T-helper 1 cell treated with Interleukin-12 subunit alpha and Interleukin-12 subunit beta and Interleukin-4 antibody, amounts not matched to agents 30 ng/mL and 1 ng/mL, for 36 hours (primary cell): ENCODE results near the gene PRKAR1B. TPM values are rescaled to one million over a fixed set of nuclear protein-coding genes. Genes with fewer than 3 reads are reported as not detected.

ENCODE experiments used
- intact Hi-C: fragments of 100-400 bp; cut with micrococcal nuclease; formaldehyde crosslinking; loops from one replicate; pipeline ENCODE4 v1.15.1; 2024
- total RNA-seq: library from RNA; stranded (reverse); gene quantifications from 2 replicates; pipeline ENCODE4 v1.2.3, GENCODE V29; 2022

PRKAR1B gene
- total RNA-seq, 1 donor from 2014 or later, result 25.2 TPM

DNA sequence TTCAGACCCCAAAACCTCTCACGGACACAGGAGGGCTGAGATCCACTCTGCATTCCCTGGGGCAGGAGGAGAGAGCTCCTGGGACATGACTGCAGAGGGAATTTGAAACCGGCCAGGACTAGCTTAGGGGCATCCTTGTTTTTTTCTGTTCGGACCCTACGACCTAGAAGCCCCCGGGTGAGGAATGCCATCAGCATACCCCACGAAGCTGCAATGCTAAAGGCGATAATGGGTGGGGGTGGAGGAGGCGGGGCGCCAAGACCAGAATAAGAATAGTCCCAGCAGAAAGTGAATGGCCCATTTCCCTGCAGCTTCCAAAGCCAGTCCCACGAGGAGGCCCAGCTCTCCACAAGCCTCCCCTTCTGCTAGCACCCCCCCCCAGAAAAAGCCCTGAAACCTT lies 211.5 kb downstream of the PRKAR1B start:
- intact Hi-C loops, result loop anchor here (2.0 to 5.0 kb wide), 3 partner anchors 67 to 357 kb away; no protein-coding TSS in a partner anchor

GRCh38 chr7:514651-515598 lies 212.2 kb downstream of the PRKAR1B start:
- intact Hi-C loops, result loop anchor here (5.0 kb wide), 2 partner anchors 67 to 357 kb away; no protein-coding TSS in a partner anchor

- intact Hi-C loops, result no loop called here
Observed at GRCh38 chr7:514242-514641, 212.8 kb downstream of the PRKAR1B start.

DNA sequence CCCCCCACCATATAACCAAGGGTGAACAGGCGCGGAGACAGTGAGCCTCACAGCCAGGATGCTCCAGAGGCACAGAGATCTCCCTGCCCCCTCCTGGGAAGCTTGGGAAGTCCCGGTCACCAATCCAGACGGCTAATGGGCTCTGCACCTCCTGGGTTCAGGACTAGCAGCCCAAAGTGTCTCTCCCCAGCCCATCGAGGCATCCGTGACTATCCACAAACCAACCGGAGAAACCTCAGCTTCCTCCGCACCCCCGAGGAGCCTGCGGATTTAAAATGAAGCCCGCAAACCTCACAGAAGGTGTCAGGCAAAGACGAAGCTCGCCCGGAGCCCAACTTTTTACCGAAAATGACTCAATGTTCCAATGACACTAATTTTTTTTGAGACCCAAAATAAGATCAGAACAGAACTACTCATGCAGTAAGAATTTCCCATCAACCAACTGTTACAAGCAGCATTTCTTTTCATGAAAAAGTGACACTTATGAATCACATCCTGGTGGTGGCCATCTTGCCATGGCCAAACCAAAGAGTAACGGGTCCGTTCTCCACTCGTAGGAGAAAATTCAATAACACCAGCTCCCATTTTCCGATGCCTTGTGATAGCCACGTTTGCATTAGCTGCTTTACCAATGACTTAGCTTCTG lies 213.4 kb downstream of the PRKAR1B start:
- intact Hi-C loops, result no loop called here

- intact Hi-C loops, result no loop called here
Observed at GRCh38 chr7:512541-513311, 214.4 kb downstream of the PRKAR1B start.

DNA sequence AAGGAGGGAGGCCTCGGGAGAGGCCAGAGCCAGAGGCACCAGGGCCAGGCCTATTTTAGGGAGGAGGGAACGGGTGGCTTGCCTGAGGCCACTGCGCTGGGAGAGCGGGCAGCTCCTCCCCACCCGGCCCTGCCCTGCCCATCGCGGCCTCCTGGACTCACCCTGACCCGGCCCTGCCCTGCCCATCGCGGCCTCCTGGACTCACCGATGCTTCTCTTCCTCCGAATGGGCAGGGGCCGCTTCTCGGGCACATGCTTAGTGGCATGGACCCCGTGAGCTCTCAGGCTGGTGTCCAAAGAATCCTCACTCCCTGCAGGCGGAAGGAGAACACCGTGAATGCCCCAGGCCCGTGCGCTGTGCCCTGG lies 215.0 kb downstream of the PRKAR1B start:
- intact Hi-C loops, result no loop called here

DNA sequence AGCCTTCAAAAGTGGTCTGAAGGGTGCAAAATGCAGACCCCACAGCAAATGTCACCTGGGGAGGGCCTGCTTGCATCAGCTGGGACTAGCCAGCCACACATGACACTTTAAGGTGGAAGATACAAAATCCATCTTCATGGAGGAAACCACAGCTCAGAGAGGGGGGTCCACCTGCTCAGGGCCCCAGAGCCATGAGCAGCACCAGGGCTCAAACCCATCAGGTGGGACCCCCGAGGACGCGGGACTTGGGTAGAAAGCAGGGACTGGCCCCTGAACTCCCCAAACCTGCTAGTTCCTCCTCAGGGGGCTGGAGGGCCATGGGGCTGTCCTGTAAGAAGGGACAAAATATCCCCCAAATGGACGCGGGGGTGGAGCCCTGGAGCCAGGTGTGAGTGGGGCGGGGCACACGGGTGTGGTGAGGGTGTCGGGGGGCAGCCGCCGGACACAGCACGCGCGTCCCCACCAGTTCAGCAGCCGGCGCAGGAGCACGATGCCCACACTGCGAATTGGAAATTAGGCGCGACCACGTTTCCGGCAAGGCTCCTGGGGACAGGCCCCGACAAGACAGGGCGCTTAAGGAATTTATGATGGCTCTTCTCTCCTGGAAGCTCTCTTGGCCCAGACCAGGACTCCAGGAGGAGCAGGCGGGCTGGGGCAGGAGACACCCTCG lies 215.5 kb downstream of the PRKAR1B start:
- intact Hi-C loops, result no loop called here

- intact Hi-C loops, result no loop called here
Observed at GRCh38 chr7:510782-511281, 216.2 kb downstream of the PRKAR1B start.

- intact Hi-C loops, result no loop called here
Observed at GRCh38 chr7:510131-510481, 217.0 kb downstream of the PRKAR1B start.

- intact Hi-C loops, result no loop called here
Observed at GRCh38 chr7:509426-510130, 217.5 kb downstream of the PRKAR1B start.

DNA sequence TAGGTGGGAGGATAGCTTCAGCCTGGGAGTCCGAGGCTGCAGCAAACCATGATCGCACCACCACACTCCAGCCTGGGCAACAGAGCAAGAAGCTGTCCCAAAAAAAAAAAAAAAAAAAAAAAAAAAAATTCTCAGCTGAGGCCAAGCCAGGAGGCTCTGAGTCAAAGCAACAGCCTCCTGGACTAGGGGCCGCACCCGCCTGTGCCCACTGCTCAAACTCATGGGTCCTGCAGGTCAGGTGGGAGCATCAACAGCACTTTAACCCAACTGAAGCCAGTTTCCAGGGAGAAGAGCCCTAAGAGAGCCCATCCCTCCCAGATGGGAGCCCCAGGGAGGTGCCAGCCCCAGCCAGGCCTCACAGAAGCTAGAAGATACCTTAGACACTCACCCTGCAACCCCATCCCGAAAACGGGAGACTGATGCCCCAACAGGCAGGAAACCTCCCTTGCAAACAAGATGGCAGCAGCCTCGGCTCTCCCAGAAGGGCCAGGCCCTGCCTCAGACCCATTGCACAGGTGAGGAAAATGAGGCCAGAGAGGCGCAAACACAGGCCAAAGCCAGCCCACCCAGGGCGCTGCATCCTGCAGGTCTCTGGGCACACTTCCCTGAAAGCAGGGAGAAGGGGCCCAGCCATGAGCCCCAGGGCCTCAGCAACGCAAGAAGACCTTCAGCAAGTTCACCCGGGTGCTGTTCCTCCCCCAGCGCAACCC lies 218.5 kb downstream of the PRKAR1B start:
- intact Hi-C loops, result no loop called here

DNA sequence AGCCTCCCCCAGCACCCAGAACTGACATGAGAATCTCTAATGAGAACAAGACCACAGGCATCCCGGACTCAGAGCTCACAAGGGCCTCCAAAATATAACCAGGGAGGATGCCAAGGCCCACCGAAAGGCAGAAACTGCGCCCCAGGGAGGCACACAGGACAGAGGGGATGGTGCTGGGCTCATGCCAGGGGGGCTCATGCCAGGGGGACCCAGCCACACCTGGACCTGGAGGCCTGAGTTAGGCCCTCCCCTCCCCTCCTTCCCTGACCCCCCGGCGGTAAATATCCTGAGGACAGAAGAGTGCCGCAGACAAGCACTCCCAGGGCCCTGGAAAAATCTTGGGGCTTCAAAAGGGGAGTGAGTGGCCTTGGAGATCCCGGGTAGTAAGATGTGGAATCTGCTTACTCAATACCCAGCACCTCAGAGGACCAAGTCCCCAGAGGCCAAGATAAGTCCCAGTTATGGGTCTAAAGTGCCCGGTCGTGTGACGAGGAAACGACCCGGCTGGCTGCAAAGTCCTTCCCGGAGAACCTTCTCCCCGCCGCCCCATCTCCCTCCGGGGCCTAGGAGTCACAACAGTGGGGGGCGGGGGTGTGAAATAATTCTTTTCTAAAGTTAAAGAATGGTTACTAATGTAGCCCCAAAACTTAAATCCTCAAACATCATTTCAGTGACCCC lies 219.3 kb downstream of the PRKAR1B start:
- intact Hi-C loops, result no loop called here

DNA sequence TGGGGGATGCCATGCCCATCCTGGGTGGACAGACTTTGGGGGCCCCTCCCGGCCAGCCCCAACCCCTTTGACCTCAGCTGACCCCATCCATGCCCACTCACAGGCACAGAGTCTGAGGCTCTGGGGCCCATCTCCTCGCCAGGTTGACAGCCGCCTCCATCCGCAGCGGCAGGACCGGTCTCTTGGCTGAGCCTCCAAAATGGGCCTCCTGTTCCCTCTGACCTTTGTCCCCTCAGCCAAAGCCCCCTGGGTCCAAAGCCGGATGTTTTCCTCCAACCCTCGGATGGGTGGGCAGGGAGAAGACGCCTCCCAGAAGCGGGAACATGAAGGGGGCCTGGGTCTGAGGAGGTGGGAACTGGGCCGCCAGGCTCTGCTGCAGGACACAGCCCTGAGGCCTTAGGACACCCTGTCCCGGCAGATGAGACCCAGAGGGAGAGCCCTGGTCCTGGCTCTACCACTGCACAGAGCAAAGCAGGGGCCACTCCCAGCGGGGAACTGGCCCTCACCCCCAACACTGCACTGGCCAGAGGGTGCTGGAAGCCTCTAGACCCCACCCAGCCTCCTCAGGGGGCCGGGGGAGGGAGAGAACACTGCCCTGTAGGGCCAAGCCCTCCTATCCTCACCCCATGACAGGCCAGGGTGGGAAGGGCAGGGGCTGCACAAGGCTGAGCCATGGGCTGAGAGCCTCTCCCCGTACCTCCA lies 220.0 kb downstream of the PRKAR1B start:
- intact Hi-C loops, result no loop called here

GRCh38 chr7:506391-506831 lies 220.7 kb downstream of the PRKAR1B start:
- intact Hi-C loops, result no loop called here

DNA sequence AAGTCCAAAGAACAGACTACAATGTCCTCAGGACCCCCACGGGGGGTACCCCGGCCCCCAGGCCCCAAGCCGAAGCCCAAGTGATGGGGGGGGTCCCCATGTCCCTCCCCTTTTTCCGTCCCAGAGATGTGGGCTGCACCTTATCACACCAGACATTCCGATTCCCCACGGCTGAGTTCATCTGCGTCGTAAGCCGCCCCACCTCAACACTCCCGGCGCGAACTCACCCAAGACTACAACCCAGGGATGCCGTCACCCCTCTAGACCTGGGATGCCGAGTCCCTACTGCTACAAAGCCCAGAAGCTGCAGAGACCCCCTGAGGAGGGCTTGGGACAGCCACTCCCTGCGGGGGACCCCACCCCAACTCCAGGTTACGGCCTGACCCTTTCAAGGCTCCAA lies 221.9 kb downstream of the PRKAR1B start:
- intact Hi-C loops, result no loop called here

DNA sequence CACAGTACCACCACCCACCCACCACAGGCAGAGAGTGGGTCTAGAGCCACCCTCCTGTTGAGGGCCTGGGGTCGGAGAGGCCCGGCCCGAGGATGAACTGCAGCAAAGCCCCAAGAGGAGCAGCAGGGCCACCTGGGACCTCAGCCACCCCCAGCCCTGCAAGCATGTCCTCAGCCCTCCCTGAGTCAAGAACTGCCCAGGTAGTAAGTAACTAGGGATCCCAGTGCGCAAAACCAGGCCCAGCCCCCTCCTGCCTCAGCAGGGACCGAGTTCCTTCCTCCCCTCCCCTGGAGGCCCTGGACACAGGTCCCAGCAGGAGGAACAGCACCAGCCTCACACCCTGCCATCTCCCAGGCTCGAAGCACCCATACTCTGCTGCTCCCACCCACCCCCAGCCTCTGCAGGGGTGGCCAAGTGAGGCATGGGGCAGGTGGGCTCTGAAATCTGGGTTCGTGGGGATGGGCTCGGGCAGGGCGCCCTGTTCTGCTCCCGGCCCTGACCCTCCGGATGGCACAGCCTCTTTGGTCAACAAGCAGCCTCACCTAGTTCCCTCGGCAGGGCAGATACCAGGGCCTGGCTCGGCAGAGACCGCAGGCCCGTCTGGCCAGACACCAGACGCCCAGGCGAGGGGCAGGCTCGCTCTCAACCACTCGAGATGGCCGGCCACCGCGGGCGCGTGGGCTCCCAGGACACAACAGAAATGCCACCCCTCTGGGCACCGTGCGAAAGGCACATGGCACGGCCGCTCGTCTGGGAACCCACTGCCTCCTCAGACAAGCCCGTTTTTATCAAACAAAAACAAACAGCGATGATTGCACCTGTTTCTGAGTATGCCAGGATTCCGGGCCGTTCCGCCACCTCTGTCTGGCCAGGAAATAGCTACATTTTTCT lies 222.6 kb downstream of the PRKAR1B start:
- intact Hi-C loops, result no loop called here

GRCh38 chr7:503575-504111 lies 223.4 kb downstream of the PRKAR1B start:
- intact Hi-C loops, result no loop called here
